Measurements from ENCODE around the gene GNE.

DNA sequence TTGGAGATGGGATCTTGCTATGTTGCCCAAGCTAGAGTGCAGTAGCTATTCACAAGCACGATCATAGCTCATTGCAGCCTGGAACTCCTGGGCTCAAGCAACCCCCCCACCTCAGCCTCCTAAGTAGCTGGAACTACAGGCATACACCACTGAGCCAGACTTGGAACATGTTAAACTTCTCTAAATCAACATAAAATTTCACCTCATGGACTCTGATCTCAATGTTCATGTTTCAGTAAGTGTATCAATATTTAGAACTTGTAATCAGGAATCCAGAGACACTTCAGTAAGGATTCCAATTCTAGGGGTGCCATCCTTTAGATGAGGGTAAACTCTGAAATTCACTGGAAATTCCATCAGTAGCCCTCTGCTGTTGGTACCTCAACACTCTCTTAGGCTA lies 6.8 kb downstream of the GNE start:
- TF ChIP-seq SIN3A (IDR thresholded peaks at IDR 0.05; ENCODE audit: low read depth): no peak
- no peak for TF ChIP-seq CBX3 (IDR thresholded peaks at IDR 0.05; ENCODE audit: low read depth)
- TF ChIP-seq, protein P1, sequence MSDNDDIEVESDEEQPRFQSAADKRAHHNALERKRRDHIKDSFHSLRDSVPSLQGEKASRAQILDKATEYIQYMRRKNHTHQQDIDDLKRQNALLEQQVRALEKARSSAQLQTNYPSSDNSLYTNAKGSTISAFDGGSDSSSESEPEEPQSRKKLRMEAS (IDR thresholded peaks at IDR 0.05): no peak
